Parathyroid adenoma (tissue), 2 donors: ENCODE measurements around the gene ISL2.

Experiments used
- H2AFZ ChIP-seq: fragments of 300-600 bp; sonication (generic); one replicate; pipeline ENCODE4 v1.7.0; 2017; ENCODE audit warnings: antibody characterized with exemption, mild to moderate bottlenecking
- H3K27ac ChIP-seq: fragments of 300-600 bp; sonication (generic); one replicate; pipeline ENCODE4 v1.7.0; 2017
- H3K27me3 ChIP-seq: fragments of 300-600 bp; sonication (generic); one replicate; pipeline ENCODE4 v1.7.0; 2017; ENCODE audit warnings: low read length; ENCODE audit not compliant: control insufficient read depth, insufficient read depth
- H3K36me3 ChIP-seq: fragments of 300-600 bp; sonication (generic); one replicate; pipeline ENCODE4 v1.7.0; 2017; ENCODE audit warnings: low read length; ENCODE audit not compliant: control insufficient read depth, insufficient read depth
- H3K4me1 ChIP-seq: fragments of 300-600 bp; sonication (generic); one replicate; pipeline ENCODE4 v1.7.0; 2017; ENCODE audit warnings: control low read depth
- H3K4me2 ChIP-seq: fragments of 300-600 bp; sonication (generic); one replicate; pipeline ENCODE4 v1.7.0; 2017; ENCODE audit warnings: low read length
- H3K4me3 ChIP-seq: fragments of 300-600 bp; sonication (generic); one replicate; pipeline ENCODE4 v1.7.0; 2017; ENCODE audit warnings: low read depth, low read length
- H3K79me2 ChIP-seq: fragments of 300-600 bp; sonication (generic); one replicate; pipeline ENCODE4 v1.7.0; 2017; ENCODE audit warnings: control low read depth
- H3K9ac ChIP-seq: fragments of 300-600 bp; sonication (generic); one replicate; pipeline ENCODE4 v1.7.0; 2017; ENCODE audit warnings: mild to moderate bottlenecking
- H3K9me3 ChIP-seq: fragments of 300-600 bp; sonication (generic); one replicate; pipeline ENCODE4 v1.7.0; 2017; ENCODE audit warnings: low read length; ENCODE audit not compliant: control insufficient read depth
- TF ChIP-seq, protein P1 (sequence below): fragments of 300-600 bp; sonication (generic); IDR thresholded peaks from one replicate; pipeline ENCODE4 v1.7.0; 2017; ENCODE audit warnings: antibody characterized with exemption, mild to moderate bottlenecking
- donor health status: primary hyperparathyroidism.

Gene ISL2

DNA sequence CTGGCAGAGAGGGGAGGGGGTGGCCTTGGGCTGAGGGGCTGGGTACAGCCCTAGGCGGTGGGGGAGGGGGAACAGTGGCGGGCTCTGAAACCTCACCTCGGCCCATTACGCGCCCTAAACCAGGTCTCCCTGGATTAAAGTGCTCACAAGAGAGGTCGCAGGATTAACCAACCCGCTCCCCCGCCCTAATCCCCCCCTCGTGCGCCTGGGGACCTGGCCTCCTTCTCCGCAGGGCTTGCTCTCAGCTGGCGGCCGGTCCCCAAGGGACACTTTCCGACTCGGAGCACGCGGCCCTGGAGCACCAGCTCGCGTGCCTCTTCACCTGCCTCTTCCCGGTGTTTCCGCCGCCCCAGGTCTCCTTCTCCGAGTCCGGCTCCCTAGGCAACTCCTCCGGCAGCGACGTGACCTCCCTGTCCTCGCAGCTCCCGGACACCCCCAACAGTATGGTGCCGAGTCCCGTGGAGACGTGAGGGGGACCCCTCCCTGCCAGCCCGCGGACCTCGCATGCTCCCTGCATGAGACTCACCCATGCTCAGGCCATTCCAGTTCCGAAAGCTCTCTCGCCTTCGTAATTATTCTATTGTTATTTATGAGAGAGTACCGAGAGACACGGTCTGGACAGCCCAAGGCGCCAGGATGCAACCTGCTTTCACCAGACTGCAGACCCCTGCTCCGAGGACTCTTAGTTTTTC, 4.9 kb downstream of the ISL2 start:
- H3K4me1 ChIP-seq, result no peaks in the 10 kb centered on the region
- H3K4me2 ChIP-seq, result no peak overlapping the region
- no peak overlapping the region for H3K9ac ChIP-seq
- H3K36me3 ChIP-seq, result no peaks in the 10 kb centered on the region
- H3K9me3 ChIP-seq, result no peaks in the 10 kb centered on the region
- no peaks in the 10 kb centered on the region for H3K79me2 ChIP-seq
- no peak overlapping the region for H2AFZ ChIP-seq
- TF ChIP-seq, protein P1, sequence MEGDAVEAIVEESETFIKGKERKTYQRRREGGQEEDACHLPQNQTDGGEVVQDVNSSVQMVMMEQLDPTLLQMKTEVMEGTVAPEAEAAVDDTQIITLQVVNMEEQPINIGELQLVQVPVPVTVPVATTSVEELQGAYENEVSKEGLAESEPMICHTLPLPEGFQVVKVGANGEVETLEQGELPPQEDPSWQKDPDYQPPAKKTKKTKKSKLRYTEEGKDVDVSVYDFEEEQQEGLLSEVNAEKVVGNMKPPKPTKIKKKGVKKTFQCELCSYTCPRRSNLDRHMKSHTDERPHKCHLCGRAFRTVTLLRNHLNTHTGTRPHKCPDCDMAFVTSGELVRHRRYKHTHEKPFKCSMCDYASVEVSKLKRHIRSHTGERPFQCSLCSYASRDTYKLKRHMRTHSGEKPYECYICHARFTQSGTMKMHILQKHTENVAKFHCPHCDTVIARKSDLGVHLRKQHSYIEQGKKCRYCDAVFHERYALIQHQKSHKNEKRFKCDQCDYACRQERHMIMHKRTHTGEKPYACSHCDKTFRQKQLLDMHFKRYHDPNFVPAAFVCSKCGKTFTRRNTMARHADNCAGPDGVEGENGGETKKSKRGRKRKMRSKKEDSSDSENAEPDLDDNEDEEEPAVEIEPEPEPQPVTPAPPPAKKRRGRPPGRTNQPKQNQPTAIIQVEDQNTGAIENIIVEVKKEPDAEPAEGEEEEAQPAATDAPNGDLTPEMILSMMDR, result no peak
- no peak overlapping the region for H3K4me3 ChIP-seq
- H3K27me3 ChIP-seq, result peaks cover 24% of the 10 kb centered on the region
- H3K27ac ChIP-seq, result no peak overlapping the region

DNA sequence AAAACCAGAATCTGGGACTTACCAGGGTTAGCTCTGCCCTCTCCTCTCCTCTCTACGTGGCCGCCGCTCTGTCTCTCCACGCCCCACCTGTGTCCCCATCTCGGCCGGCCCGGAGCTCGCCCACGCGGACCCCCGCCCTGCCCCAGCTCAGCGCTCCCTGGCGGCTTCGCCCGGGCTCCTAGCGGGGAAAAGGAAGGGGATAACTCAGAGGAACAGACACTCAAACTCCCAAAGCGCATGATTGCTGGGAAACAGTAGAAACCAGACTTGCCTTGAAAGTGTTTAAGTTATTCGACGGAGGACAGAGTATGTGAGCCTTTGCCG, 5.4 kb downstream of the ISL2 start:
- Histone ChIP-seq H3K4me3 (no peak overlapping the region), H3K4me1 (no peaks in the 10 kb centered on the region), H3K27ac (no peak overlapping the region), H3K9me3 (no peaks in the 10 kb centered on the region), H2AFZ (no peak overlapping the region), H3K79me2 (no peaks in the 10 kb centered on the region), H3K36me3 (no peaks in the 10 kb centered on the region), H3K9ac (no peak overlapping the region), H3K27me3 (peaks cover 24% of the 10 kb centered on the region), H3K4me2 (no peak overlapping the region)
- TF ChIP-seq, protein P1, result no peak

GRCh38 chr15:76342382-76343201, 6.0 kb downstream of the ISL2 start:
- no peak overlapping the region for H3K4me2 ChIP-seq
- H3K4me1 ChIP-seq, result no peaks in the 10 kb centered on the region
- H3K27ac ChIP-seq, result no peak overlapping the region
- no peak overlapping the region for H2AFZ ChIP-seq
- TF ChIP-seq, protein P1, result no peak
- H3K9ac ChIP-seq, result no peak overlapping the region
- H3K9me3 ChIP-seq, result no peaks in the 10 kb centered on the region
- H3K36me3 ChIP-seq, result no peaks in the 10 kb centered on the region
- H3K79me2 ChIP-seq, result no peaks in the 10 kb centered on the region
- no peak overlapping the region for H3K4me3 ChIP-seq
- peaks cover 24% of the 10 kb centered on the region for H3K27me3 ChIP-seq

DNA sequence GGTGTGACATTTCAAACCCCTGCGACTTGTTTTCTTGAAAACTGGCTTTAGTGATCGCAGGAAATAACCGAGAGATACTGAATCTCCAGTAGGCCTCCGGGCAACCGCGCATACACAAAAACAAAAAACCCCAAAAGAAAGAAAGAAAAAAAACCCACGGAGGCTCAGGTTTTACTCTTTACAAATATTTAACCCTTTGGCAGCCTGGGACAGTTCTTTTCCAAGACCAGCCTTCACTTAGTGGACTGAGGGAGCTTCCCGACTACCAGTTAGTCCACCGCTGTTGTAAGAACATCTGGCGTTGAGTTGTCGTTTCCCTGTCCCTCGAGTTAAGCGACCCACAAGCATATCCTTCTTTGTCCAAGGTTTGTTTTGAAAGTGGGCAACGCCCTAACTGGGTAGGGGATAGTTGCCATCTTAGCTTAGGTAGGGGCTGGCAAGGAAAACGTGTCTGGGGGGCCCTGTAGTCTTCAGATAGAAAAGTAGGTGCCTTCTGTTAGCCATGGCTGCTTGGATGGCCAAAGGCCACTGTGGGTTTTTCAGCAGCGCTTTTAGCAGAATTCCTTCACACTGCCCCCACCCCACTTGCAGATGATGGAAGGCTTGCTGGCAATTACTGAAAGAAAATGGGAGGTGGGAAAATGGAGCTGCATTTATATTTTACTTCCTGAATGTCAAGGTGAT, 6.9 kb downstream of the ISL2 start:
- H3K27me3 ChIP-seq, result peaks cover 24% of the 10 kb centered on the region
- no peaks in the 10 kb centered on the region for H3K4me1 ChIP-seq
- no peaks in the 10 kb centered on the region for H3K9me3 ChIP-seq
- no peak overlapping the region for H3K9ac ChIP-seq
- H3K79me2 ChIP-seq, result no peaks in the 10 kb centered on the region
- no peak overlapping the region for H3K4me2 ChIP-seq
- H3K4me3 ChIP-seq, result no peak overlapping the region
- no peak overlapping the region for H2AFZ ChIP-seq
- H3K36me3 ChIP-seq, result no peaks in the 10 kb centered on the region
- TF ChIP-seq, protein P1, result no peak
- H3K27ac ChIP-seq, result no peak overlapping the region
